T-helper 2 cell (primary cell): ENCODE data around the gene PRKN.

Experiments
- DNase-seq, 5 experiments: peaks; one replicate each; pipeline versions ENCODE4 v3.0.0 to v3.0.0-alpha.2; 2012 to 2022
- total RNA-seq, 2 donors: gene quantifications; one replicate each; lab custom pipeline; 2026; lab: John Stamatoyannopoulos, UW

Gene PRKN
- total RNA-seq: 3.2 to 3.4 reads per million in 2 donors

- peak; percentile 81 to 96 (median 95) for DNase-seq
These were observed at the start of gene PRKN, which contains the start of gene PACRG for GRCh38 chr6:162727322-162728182. Gene PRKN, minus strand, starts transcription at chr6:162727766. Gene PACRG, plus strand, starts transcription at chr6:162727974.

- DNase-seq: no peak
These were observed 49.5 kb upstream of the PRKN start for GRCh38 chr6:162777091-162777490.

GRCh38 chr6:162773996-162774395 lies 46.4 kb upstream of the PRKN start:
- no peak for DNase-seq

GRCh38 chr6:162772466-162772865 lies 44.9 kb upstream of the PRKN start:
- no peak for DNase-seq

GRCh38 chr6:162770955-162771354 lies 43.4 kb upstream of the PRKN start:
- no peak for DNase-seq

GRCh38 chr6:162770136-162770535 lies 42.6 kb upstream of the PRKN start:
- DNase-seq: no peak

GRCh38 chr6:162753775-162754174 lies 26.2 kb upstream of the PRKN start:
- DNase-seq: no peak

- DNase-seq: no peak
These were observed 23.8 kb upstream of the PRKN start for GRCh38 chr6:162751211-162751859.

GRCh38 chr6:162750776-162751175 lies 23.2 kb upstream of the PRKN start:
- no peak for DNase-seq

- DNase-seq: no peak
These were observed 9.4 kb upstream of the PRKN start for GRCh38 chr6:162736961-162737360.

- peak in 2 of 5 experiments; percentile 0 to 21 for DNase-seq
These were observed 5.9 kb upstream of the PRKN start for GRCh38 chr6:162733489-162733888.

- DNase-seq: no peak
These were observed 2.9 kb upstream of the PRKN start for GRCh38 chr6:162730502-162730901.

GRCh38 chr6:162728706-162729105 lies 1.1 kb upstream of the PRKN start:
- no peak for DNase-seq

- DNase-seq: no peak
These were observed 631 bp upstream of the PRKN start for GRCh38 chr6:162728197-162728596.

GRCh38 chr6:162726947-162727321 lies 632 bp downstream of the PRKN start:
- peak in 1 of 5 experiments; percentile 14 for DNase-seq

- DNase-seq: no peak
These were observed 4.9 kb downstream of the PRKN start for GRCh38 chr6:162722633-162723032.

- DNase-seq: no peak
These were observed 5.3 kb downstream of the PRKN start for GRCh38 chr6:162722226-162722625.

GRCh38 chr6:162721404-162721687 lies 6.2 kb downstream of the PRKN start:
- no peak for DNase-seq

GRCh38 chr6:162719528-162719927 lies 8.0 kb downstream of the PRKN start:
- DNase-seq: no peak

GRCh38 chr6:162715601-162716000 lies 12.0 kb downstream of the PRKN start:
- DNase-seq: no peak

- no peak for DNase-seq
These were observed 13.4 kb downstream of the PRKN start for GRCh38 chr6:162713974-162714780.

GRCh38 chr6:162712694-162713093 lies 14.9 kb downstream of the PRKN start:
- DNase-seq: no peak

- no peak for DNase-seq
These were observed 16.2 kb downstream of the PRKN start for GRCh38 chr6:162711376-162711775.
